ENCODE data around the gene ABTB2.

ABTB2 gene

GRCh38 chr11:34341096-34341495, 16.7 kb downstream of the ABTB2 start:
- DNase-seq: no peak

DNA sequence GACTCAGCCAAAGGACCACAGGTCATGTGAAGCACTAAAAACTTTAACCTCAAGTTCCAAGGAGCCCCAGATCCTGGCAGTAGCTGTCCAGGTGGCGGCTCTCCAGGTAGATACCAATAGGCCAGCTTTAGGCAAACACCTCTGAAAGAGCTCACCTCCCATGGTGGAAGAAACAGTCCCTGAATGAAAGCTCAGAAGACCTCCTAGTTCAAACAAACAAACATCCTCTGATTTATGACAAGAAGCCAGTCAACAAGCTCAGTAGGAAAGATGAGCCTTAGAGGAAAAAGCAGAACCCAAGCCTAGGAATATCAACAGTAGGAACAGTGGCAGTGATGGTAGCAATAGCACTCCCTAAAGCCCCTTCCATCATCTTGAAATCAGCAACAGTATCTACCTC, 17.2 kb downstream of the ABTB2 start:
- no peak for DNase-seq

DNA sequence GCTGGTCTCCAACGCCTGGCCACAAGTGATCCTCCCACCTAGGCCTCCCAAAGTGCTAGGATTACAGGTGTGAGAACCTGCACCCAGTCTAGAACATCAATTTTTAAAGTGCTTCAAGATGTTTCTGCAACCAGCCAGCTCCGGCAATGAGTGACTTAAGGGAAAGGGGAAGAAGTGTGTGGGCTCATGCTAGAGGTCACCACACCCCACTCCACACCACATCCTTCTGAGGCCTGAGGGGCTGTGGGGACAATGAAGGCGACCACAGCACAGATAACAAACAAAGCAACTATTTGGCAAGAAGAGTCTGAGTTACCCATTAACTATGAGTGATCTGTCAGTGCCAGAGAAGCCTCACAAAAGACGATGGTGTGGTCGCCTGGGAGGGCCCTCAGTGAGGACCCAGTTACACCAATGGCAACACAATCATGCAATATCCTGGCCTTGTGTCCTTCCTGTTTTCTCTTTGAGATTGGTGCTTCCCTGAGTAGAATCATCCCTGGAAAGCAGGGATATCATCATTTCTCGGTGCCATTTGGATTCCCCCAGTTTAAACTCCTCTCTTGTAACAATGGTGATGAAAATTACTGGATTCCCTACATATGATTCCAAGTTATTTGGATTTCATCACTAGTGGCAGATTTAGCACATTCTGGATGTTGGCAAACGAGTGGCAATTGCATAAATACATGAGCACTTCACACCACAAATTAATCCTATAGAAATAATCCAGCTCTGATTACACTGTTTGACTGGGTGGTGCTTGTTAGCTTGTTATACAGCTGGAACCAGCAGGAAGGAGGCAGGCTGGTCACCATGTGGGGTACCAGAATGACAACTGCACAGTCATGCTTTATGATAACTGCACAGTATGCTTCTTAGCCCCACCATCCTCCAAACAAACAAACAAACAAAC, 18.4 kb downstream of the ABTB2 start:
- DNase-seq: no peak

DNA sequence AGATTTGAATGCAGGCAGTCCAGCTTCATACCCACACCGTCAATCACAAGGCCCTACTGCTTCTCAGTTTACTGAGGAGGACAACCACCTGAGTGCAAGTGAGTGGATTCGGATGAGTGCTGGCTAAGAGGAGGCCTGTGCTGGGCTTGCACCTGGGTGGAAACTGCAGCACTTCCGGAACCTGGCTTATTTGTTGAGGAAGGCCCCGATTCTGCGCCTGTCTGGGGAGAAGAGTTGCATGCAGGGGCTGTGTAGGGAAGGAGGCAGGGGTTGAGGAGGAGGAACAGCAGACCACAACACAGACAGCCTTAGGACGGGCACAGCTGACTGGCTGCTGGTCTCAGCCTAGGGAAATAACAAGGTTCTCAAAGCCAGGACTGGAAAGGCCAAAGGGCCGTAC, 20.8 kb downstream of the ABTB2 start:
- no peak for DNase-seq

DNA sequence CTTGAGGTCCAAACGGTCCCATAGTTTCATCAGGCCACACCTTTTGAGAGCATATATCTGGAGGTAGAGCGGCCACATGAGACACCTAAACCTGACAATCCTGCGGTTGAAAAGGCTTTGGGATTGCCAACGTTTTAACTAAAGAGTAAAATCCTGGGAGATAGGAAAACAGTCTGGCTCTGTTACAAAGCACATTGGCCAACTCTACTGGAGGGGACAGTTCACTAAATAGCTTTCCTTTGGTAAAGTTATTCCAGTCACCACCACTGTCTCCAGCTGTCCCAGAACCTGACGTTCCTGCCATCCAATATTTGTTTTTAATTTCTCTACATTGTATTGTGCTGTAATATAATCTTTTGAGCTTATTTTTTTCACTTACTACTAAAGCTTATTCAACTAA, 22.0 kb downstream of the ABTB2 start:
- no peak for DNase-seq

- DNase-seq: no peak
Measured at GRCh38 chr11:34335331-34335730, 22.5 kb downstream of the ABTB2 start.

GRCh38 chr11:34333787-34334186, 24.0 kb downstream of the ABTB2 start:
- DNase-seq: no peak

DNA sequence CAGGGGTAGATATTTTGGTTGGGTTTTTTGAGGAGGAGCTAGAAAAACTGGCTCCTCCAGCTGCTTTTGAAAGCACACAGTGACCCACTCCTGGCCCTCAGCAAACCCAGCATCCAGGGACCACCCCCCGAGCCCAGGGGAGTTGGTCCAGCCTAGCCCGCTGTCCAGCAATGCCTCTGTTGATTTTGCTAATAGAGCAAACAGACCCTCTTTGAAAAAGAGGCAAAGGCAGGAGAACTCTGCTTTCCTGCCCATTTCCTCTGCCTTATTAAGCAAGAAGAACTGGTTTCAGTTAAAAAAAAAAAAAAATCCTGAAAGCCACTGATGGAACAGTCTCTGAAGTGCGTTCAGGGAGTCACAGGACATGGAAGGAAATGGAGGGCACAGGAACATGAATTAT, 25.3 kb downstream of the ABTB2 start:
- DNase-seq: no peak

DNA sequence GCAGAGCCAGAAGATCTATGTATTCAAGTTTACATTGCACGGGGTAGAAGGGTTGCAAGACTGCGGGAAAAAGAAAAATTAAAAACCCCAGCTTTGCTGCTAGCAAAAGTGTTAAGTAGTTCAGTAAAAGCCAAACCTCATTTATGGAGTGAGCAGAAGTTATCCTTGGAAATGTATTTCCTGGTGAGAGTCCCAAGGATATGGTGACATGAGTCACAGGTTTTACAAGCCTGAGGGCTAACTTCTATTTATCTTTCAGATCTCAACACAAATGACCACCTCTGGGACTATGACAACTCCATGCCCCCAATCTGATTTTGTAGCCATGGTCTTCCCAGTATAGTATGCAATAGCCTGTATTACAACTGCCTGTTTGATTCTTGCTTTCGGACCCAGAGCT, 26.1 kb downstream of the ABTB2 start:
- DNase-seq: no peak

GRCh38 chr11:34331329-34331728, 26.5 kb downstream of the ABTB2 start:
- no peak for DNase-seq

DNA sequence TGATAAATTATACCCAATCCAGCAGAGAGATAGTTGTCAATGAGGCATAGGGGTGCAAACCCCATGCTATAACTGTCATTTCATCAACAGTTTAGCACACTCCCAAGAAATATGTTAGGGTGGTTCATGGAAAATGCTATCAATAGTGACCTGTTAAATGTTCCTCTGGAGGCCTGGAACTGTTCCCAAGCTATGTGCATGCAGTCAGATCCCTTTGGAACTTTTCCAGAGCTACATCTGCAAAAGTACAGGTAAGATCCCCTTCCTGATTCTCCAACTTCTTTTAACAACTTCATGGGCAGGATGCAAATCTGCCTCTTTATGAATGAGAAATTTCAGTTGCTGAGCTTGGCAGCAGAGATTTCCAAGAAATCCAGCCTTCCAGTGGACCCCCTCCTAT, 27.2 kb downstream of the ABTB2 start:
- no peak for DNase-seq

- DNase-seq: no peak
Measured at GRCh38 chr11:34329876-34330275, 27.9 kb downstream of the ABTB2 start.

- DNase-seq: no peak
Measured at GRCh38 chr11:34328632-34328910, 29.2 kb downstream of the ABTB2 start.

DNA sequence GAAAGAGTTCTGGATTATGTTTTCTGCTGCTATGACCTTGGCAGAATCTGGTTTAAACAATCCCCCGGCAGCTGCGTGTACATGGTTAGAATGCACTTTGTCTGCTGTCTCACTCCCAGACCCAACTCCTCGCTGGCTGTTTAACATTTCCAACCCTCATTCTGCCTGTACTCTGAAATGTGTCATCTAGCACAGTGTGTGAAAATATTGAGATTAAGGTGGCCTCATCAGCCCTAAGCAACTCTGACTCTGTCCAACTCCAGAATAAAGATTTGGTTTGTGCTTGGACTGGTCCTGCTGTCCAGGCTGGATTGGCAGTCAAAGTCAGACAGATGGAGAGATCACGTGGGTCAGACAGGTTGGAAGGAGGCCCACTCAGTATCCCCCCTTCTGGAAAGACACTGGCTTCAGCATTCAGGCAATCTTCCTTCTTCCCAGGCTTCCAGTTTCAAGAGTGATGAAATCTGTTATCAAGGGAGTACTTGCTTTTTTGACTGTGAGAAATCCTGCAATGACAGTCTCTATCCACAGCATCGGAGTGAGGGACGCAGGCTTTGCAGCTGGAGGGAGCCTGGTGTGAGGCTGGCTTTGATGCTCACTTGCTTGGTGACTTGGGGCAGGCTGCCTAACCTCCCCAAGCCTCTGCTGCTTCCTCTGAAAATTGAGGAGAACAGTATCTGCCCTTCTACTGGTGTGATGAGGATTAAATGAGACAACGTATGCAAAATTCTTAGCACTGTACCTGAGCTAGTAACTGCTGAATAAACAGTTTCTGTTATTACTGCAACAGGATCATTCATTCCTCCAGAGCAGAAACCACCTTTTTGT, 29.8 kb downstream of the ABTB2 start:
- no peak for DNase-seq

DNA sequence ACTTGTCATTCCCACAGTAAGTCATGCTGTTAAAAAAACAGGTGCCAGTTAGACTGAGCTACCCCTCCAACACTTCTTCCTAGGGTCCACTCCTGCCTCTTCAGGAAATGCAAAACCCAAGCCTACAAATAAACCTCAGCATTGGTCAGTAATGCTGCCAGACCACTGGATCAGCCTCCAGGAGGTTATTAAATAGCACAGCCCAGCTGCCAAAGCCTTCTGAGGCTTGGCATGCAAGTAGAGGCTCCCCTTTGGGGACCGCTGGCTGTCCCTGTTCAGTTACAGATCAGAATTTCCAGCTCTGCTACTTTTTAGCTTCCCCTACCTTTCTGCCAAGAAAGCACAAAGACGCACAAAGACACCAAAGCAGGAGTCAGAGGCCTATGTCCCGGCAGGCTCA, 33.3 kb downstream of the ABTB2 start:
- DNase-seq: no peak

DNA sequence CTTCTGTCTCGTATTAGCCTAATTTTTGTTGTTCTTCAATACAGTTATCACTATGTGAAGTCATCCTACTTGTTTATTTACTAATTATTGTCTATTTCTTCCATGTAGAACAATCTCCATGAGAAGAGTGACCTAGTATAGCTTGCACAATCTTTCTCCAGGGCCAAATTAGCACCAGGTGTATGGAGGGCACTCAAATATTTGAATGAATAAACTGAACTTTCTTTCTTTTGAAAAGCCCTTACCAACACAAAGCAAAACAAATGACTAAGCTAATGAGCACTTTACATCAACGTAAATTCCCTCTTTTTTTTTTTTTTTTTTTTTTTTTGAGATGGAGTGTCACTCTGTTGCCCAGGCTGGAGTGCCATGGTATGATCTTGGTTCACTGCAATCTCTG, 34.2 kb downstream of the ABTB2 start:
- no peak for DNase-seq

DNA sequence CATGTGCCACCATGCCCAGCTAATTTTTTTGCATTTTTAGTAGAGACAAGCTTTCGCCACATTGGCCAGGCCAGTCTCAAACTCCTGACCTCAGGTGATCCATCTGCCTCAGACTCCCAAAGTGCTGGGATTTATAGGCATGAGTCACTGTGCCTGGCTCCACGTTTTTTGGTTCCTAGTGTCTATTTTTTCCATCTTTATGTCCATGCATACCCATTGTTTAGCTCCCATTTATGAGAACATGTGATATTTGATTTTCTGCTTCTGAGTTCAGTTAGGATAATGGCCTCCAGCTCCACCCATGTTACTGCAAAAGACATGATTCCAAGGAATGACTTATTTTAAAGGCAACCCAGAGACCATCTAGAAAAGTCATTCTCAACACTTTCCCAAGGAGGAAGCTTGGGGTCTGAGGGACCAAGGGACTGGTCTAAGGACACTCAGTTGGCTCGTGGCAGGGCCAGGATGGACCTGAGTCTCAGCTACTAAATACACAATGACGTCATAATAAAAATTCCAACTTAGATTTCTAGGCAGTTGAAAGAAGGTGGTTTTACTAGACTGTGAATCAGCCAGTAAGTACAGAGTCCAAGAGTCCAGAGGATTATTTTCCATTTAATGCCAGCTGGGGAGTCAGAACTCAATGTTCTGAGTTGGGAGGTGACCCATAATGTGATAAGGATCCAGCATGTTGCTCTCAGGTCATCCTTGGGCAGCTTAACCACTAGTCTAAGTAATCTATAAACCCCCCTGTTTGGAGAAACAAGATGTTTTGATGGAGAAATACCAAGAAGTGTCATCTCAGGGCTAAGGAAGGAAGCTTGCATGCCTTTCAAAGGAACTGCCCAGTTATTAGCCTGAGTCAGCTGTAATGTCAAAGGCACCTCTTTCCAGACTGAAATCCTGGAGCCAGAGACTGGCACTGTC, 39.4 kb downstream of the ABTB2 start:
- no peak for DNase-seq

DNA sequence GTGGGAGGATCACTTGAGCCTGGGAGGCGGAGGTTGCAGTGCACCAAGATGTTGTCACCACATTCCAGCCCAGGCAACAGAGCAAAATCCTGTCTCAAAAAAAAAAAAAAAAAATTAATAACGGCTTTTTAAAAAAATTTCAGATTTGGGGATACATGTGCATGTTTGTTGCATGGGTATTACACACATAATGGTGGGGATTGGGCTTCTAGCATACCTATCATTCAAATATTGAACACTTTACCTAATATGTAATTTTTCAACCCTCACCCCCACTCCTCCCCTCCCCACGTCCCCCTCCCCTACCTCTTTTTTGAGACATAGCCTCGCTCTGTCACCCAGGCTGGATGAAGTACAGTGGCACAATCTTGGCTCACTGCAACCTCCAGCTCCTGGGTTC, 40.1 kb downstream of the ABTB2 start:
- DNase-seq: no peak

DNA sequence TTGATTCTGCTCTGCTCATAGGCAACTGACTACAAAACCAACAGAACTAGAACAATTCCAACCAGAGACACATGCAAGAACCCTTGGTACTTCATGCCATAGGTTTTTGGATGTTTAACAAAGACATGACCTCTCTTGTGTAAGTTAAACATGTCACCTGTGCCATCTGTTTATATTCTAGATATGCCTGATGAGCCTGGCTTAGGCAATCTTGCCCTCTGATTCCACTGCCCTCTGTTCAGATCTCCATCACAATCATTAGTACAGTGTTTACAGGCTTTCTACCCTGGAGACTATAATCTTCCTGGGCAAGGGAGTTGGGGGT, 40.8 kb downstream of the ABTB2 start:
- no peak for DNase-seq

- no peak for DNase-seq
Measured at GRCh38 chr11:34316347-34317035, 41.3 kb downstream of the ABTB2 start.

DNA sequence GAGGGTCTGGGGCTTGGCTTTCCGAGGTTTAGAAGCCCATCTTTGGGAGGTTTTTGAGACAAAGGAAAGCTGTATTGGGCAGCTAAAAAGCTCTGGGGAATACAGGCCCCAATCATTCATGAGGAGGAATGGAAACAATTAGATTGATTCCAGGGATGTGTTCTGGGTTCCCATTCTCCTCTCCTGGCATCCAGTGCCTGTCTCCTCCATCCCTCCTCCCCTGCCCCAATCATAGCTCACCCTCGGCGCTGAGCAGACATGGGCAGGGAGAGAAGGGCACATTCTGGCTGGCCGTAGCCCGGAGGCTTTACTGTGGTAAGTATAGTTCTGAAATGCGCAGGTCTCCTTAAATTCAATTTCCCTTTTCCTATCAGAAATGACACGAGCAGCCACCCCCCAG, 42.4 kb downstream of the ABTB2 start:
- no peak for DNase-seq

DNA sequence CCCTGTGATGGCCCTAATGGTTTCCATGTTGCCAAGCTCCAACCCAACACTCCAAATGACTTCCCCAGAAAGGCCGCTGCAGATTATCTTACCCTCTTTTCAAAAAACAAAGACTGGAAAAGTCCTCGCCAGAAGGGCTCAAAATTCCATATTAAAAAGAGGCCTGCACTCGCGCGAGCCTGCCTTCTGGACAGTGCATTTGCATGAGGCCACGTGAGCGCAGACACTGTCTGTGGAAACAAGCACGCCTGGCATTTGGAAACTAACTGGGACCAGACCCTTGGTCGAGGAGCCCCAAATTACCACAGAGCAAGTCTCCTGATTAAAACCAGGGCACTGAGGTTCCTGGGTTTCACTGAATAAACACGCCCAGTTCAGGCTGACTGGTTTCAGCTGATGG, 42.9 kb downstream of the ABTB2 start:
- no peak for DNase-seq

DNA sequence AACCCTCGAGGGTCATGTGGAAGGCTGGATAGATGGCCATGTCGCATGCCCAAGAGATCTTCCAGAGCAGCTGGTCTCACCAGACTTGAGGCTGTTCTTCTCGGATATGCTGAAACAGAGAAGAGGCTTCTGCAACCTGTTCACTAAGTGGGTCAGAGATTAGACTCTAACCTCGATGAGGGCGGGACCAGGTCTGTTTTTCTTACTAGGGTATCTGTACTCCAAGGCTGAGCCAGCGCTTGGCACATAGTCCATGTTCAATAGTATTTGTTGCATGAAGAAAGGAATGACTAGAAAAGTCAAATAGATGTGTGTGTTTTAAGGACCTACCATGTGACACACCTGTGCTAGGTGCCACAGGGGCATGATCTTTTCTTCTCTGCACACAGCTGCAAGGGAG, 43.6 kb downstream of the ABTB2 start:
- DNase-seq: no peak
